ENCODE results near the gene COG5. TPM values are rescaled to one million over a fixed set of nuclear protein-coding genes. Genes with fewer than 3 reads are reported as not detected.

The COG5 gene
- total and polyA plus RNA-seq, 10 of the 15 experiments (the other 5 are each of a cell fraction or from before 2014, with no cell fraction given) = 5.5 to 27.9 (median 15.6) TPM

- Histone ChIP-seq H3K4me2 (ENCODE audit: control insufficient read depth, insufficient read depth) (no peak overlapping the region), H3K9ac (ENCODE audit: control insufficient read depth, insufficient read depth, low read length) (no peak overlapping the region), H3K27ac (ENCODE audit: control insufficient read depth, insufficient read depth) (no peak overlapping the region), H4K20me1 (ENCODE audit: control insufficient read depth, insufficient read depth) (no peaks in the 10 kb centered on the region), H3K4me1 (ENCODE audit: control insufficient read depth, insufficient read depth, low read length) (no peaks in the 10 kb centered on the region), H3K4me3 (no peak overlapping the region), H3K36me3 (ENCODE audit: control insufficient read depth in 2 of 2, insufficient read depth in 2 of 2, low read length in 1 of 2) (no peaks in the 10 kb centered on the region), H2AFZ (ENCODE audit: control insufficient read depth, low read depth, low read length) (no peak overlapping the region), H3K27me3 (replicated peaks in 1 of 2; ENCODE audit: control insufficient read depth in 2 of 2, insufficient read depth in 2 of 2, low read length in 1 of 2) (no peaks in the 10 kb centered on the region), H3K79me2 (ENCODE audit: control insufficient read depth, insufficient read depth, low read length) (no peaks in the 10 kb centered on the region), H3K9me3 (replicated peaks; ENCODE audit: control insufficient read depth, insufficient read depth, low read length) (no peaks in the 10 kb centered on the region)
- POLR2A ChIA-PET = no interaction called here
- no TSS peak for BruUV-seq (replicated peaks)
- in situ Hi-C loops (cut with MboI) (no loop called here), intact Hi-C loops (cut with micrococcal nuclease; ENCODE audit: unreplicated experiment) (no loop called here)
- FAIRE-seq (no peak), ATAC-seq (no peak), DNase-seq (ENCODE audit: low read depth, low spot score) (no peak)
- SMC1A ChIA-PET (ENCODE audit: uncharacterized antibody, unreplicated experiment) = no interaction called here
- CTCF ChIA-PET = no interaction called here
- WGBS (ENCODE audit: insufficient coverage, insufficient replicate concordance, low lambda C conversion rate, missing lambda C conversion rate) = 93% methylated on average over 3 of the region's 3 CpGs
- RAD21 ChIA-PET (ENCODE audit: unreplicated experiment) = no interaction called here
- TF ChIP-seq NFYB (IDR thresholded peaks at IDR 0.05; ENCODE audit: insufficient read depth, low read depth, low read length) (no peak), NFYA (IDR thresholded peaks at IDR 0.05; ENCODE audit: borderline replicate concordance, low read depth, low read length) (no peak), ZBTB33 (IDR thresholded peaks at IDR 0.05) (no peak), MAX (IDR thresholded peaks at IDR 0.05; ENCODE audit: low read depth, low read length) (no peak), IRF5 (IDR thresholded peaks at IDR 0.05; ENCODE audit: borderline replicate concordance) (no peak), POLR2AphosphoS2 (IDR thresholded peaks at IDR 0.05; ENCODE audit: low read depth, low read length) (no peak)
Observed at GRCh38 chr7:107318523-107319160, 245.1 kb downstream of the COG5 start.
